Liver (tissue), 3 donors: ENCODE measurements around the gene TBX21.

Experiments
- EGR1 ChIP-seq, 2 donors: IDR thresholded peaks; 2 replicates each; pipeline ENCODE4 v1.6.1; 2016 to 2018; ENCODE audit warnings: antibody characterized with exemption in 2 of 2, low read depth in 2 of 2
- GABPA ChIP-seq, 2 donors: IDR thresholded peaks in 1 of 2; conservative IDR thresholded peaks in 1 of 2; 2 replicates each; pipeline ENCODE4 v1.6.1; 2016; ENCODE audit warnings: antibody characterized with exemption in 2 of 2, mild to moderate bottlenecking in 1 of 2, moderate library complexity in 1 of 2
- JUND ChIP-seq, 2 donors: IDR thresholded peaks; 2 replicates each; pipeline ENCODE4 v1.6.1; 2016; ENCODE audit warnings: antibody characterized with exemption in 2 of 2
- RXRA ChIP-seq, 2 donors: IDR thresholded peaks; 2 replicates each; pipeline ENCODE4 v1.6.1; 2017 to 2018; ENCODE audit warnings: antibody characterized with exemption in 2 of 2, mild to moderate bottlenecking in 1 of 2
- SP1 ChIP-seq: IDR thresholded peaks from 2 replicates; pipeline ENCODE4 v1.6.1; 2018; ENCODE audit warnings: antibody characterized with exemption, mild to moderate bottlenecking
- TAF1 ChIP-seq: conservative IDR thresholded peaks from 2 replicates; pipeline ENCODE4 v1.6.1; 2016; ENCODE audit warnings: antibody characterized with exemption, mild to moderate bottlenecking
- YY1 ChIP-seq: IDR thresholded peaks from 2 replicates; pipeline ENCODE4 v1.6.1; 2016; ENCODE audit warnings: antibody characterized with exemption, mild to moderate bottlenecking
- TF ChIP-seq, protein P1 (sequence below): fragments of 150-350 bp; IDR thresholded peaks from 2 replicates; pipeline ENCODE4 v1.5.1; 2017; ENCODE audit warnings: improper control_type of control experiment, low read depth, low read length; ENCODE audit not compliant: missing input control
- TF ChIP-seq, protein P2 (sequence below): IDR thresholded peaks from 2 replicates; pipeline ENCODE4 v1.6.1; 2016; ENCODE audit warnings: antibody characterized with exemption
- TF ChIP-seq, protein P3 (sequence below): IDR thresholded peaks from 2 replicates; pipeline ENCODE4 v1.6.1; 2016; ENCODE audit warnings: antibody characterized with exemption
- TF ChIP-seq, protein P4 (sequence below): IDR thresholded peaks from 2 replicates; pipeline ENCODE4 v1.6.1; 2016; ENCODE audit warnings: antibody characterized with exemption
- donor health status: healthy.
- donor health status: healthy.

DNA sequence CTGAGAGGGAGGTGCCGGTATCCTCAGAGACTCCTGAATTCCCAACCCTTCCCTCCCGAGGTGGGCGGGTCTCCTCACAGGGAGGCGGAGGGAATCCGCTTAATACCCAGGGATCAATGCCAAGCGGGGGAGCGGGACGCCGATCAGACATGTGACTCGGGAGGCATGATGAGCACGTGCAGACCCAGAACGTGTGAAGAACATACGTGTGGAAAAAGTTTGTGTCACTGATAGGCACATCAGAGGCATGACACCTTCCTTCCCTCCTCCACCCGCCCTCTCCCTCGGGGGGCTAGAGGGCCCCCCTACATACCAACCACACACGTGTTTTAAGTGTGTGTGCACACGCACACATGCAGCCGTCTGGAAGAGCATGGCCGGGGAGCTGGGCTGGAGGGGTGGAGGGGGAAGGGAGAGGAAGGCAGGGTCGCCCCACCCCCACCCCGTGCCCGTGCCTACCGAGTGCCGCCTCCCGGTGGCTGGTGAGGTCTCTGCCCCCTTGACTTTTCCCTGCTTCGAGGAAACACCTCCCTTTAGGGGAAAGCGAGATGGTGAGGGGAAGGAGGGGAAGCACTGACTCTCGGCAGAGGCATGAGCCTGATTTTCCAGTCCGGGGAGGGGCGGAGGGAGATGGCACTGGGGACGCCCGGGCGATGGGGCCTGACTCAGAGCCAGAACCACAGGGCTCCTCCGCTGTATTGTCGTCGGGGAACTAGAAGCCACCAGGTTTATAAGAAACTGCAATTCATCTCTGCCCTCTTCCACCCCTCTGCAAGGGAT is 12.1 kb upstream of the TBX21 start:
- TF ChIP-seq, protein P1, sequence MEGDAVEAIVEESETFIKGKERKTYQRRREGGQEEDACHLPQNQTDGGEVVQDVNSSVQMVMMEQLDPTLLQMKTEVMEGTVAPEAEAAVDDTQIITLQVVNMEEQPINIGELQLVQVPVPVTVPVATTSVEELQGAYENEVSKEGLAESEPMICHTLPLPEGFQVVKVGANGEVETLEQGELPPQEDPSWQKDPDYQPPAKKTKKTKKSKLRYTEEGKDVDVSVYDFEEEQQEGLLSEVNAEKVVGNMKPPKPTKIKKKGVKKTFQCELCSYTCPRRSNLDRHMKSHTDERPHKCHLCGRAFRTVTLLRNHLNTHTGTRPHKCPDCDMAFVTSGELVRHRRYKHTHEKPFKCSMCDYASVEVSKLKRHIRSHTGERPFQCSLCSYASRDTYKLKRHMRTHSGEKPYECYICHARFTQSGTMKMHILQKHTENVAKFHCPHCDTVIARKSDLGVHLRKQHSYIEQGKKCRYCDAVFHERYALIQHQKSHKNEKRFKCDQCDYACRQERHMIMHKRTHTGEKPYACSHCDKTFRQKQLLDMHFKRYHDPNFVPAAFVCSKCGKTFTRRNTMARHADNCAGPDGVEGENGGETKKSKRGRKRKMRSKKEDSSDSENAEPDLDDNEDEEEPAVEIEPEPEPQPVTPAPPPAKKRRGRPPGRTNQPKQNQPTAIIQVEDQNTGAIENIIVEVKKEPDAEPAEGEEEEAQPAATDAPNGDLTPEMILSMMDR: no peak
- TF ChIP-seq TAF1: no peak
- no peak for TF ChIP-seq EGR1 (IDR thresholded peaks at IDR 0.05; ENCODE audit: low read depth in 2 of 2)
- TF ChIP-seq GABPA (IDR thresholded peaks at IDR 0.05 in 1 of 2, conservative IDR thresholded peaks at IDR 0.05 in 1 of 2): no peak
- TF ChIP-seq SP1: no peak
- TF ChIP-seq, protein P2, sequence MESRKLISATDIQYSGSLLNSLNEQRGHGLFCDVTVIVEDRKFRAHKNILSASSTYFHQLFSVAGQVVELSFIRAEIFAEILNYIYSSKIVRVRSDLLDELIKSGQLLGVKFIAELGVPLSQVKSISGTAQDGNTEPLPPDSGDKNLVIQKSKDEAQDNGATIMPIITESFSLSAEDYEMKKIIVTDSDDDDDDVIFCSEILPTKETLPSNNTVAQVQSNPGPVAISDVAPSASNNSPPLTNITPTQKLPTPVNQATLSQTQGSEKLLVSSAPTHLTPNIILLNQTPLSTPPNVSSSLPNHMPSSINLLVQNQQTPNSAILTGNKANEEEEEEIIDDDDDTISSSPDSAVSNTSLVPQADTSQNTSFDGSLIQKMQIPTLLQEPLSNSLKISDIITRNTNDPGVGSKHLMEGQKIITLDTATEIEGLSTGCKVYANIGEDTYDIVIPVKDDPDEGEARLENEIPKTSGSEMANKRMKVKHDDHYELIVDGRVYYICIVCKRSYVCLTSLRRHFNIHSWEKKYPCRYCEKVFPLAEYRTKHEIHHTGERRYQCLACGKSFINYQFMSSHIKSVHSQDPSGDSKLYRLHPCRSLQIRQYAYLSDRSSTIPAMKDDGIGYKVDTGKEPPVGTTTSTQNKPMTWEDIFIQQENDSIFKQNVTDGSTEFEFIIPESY: no peak
- TF ChIP-seq RXRA (IDR thresholded peaks at IDR 0.05): no peak
- no peak for TF ChIP-seq JUND (IDR thresholded peaks at IDR 0.05)
- TF ChIP-seq, protein P3, sequence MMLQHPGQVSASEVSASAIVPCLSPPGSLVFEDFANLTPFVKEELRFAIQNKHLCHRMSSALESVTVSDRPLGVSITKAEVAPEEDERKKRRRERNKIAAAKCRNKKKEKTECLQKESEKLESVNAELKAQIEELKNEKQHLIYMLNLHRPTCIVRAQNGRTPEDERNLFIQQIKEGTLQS: no peak
- TF ChIP-seq, protein P4, sequence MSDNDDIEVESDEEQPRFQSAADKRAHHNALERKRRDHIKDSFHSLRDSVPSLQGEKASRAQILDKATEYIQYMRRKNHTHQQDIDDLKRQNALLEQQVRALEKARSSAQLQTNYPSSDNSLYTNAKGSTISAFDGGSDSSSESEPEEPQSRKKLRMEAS: no peak
- TF ChIP-seq YY1: no peak
